RWPE2 (cell line): Measurements from ENCODE around the gene ADGRB3.

Source experiments
- ATAC-seq: fragments of 200-7000 bp; cut with Tn5 transposase; 3 replicates; pipeline ENCODE4 v1.9.1; 2021; ENCODE audit warnings: low read depth
- DNase-seq: peaks from one replicate; pipeline ENCODE4 v3.0.0-alpha.2; 2020; ENCODE audit warnings: low spot score
- H3K27ac ChIP-seq: fragments of 450-650 bp; 2 replicates; pipeline ENCODE4 v1.5.1; 2017; ENCODE audit warnings: mild to moderate bottlenecking; ENCODE audit not compliant: poor library complexity, severe bottlenecking
- H3K27me3 ChIP-seq: fragments of 250-450 bp; sonication (Bioruptor Pico); 2 replicates; pipeline ENCODE4 v1.5.1; 2021; ENCODE audit warnings: mild to moderate bottlenecking, moderate library complexity; ENCODE audit not compliant: insufficient read depth, poor library complexity, severe bottlenecking
- H3K36me3 ChIP-seq: fragments of 250-450 bp; sonication (Bioruptor Pico); 2 replicates; pipeline ENCODE4 v1.5.1; 2020; ENCODE audit warnings: low read depth, mild to moderate bottlenecking, moderate library complexity
- H3K4me1 ChIP-seq: fragments of 250-450 bp; sonication (Bioruptor Pico); 2 replicates; pipeline ENCODE4 v1.5.1; 2021; ENCODE audit warnings: mild to moderate bottlenecking, moderate library complexity; ENCODE audit not compliant: insufficient read depth, poor library complexity, severe bottlenecking
- H3K4me3 ChIP-seq: fragments of 250-450 bp; sonication (Bioruptor Pico); 2 replicates; pipeline ENCODE4 v1.5.1; 2021; ENCODE audit warnings: mild to moderate bottlenecking, moderate library complexity; ENCODE audit not compliant: severe bottlenecking
- H3K9me3 ChIP-seq: fragments of 250-450 bp; sonication (Bioruptor Pico); 2 replicates; pipeline ENCODE4 v1.5.1; 2021; ENCODE audit warnings: mild to moderate bottlenecking, moderate library complexity; ENCODE audit not compliant: severe bottlenecking
- CTCF ChIP-seq: fragments of 450-650 bp; IDR thresholded peaks from one replicate; pipeline ENCODE4 v1.5.1; 2017; ENCODE audit warnings: mild to moderate bottlenecking, moderate library complexity; ENCODE audit not compliant: poor library complexity, severe bottlenecking

Gene ADGRB3

GRCh38 chr6:69263297-69263696 lies 628.2 kb downstream of the ADGRB3 start:
- H3K27me3 ChIP-seq: peaks cover 14% of the 10 kb centered on the region
- H3K27ac ChIP-seq: no peak overlapping the region
- H3K4me3 ChIP-seq: no peak overlapping the region
- DNase-seq (no peak), ATAC-seq (no peak)
- no peaks in the 10 kb centered on the region for H3K4me1 ChIP-seq
- no peaks in the 10 kb centered on the region for H3K9me3 ChIP-seq
- no peaks in the 10 kb centered on the region for H3K36me3 ChIP-seq
- no peak for TF ChIP-seq CTCF

- Histone ChIP-seq H3K27ac (no peak overlapping the region), H3K4me1 (no peaks in the 10 kb centered on the region), H3K36me3 (no peaks in the 10 kb centered on the region), H3K4me3 (no peak overlapping the region), H3K27me3 (peaks cover 17% of the 10 kb centered on the region), H3K9me3 (no peaks in the 10 kb centered on the region)
- no peak for TF ChIP-seq CTCF
- no peak for DNase-seq
- no peak for ATAC-seq
Measured at GRCh38 chr6:69265090-69265489, 630.0 kb downstream of the ADGRB3 start.

GRCh38 chr6:69265706-69266105 lies 630.6 kb downstream of the ADGRB3 start:
- Histone ChIP-seq H3K27me3 (peaks cover 17% of the 10 kb centered on the region), H3K36me3 (no peaks in the 10 kb centered on the region), H3K4me1 (no peaks in the 10 kb centered on the region), H3K27ac (no peak overlapping the region), H3K4me3 (no peak overlapping the region), H3K9me3 (no peaks in the 10 kb centered on the region)
- TF ChIP-seq CTCF: no peak
- ATAC-seq (no peak), DNase-seq (no peak)

GRCh38 chr6:69276204-69276603 lies 641.1 kb downstream of the ADGRB3 start:
- no peaks in the 10 kb centered on the region for H3K9me3 ChIP-seq
- no peaks in the 10 kb centered on the region for H3K4me1 ChIP-seq
- H3K4me3 ChIP-seq: no peak overlapping the region
- TF ChIP-seq CTCF: no peak
- no peak for DNase-seq
- H3K27ac ChIP-seq: no peak overlapping the region
- no peaks in the 10 kb centered on the region for H3K27me3 ChIP-seq
- no peaks in the 10 kb centered on the region for H3K36me3 ChIP-seq
- no peak for ATAC-seq

- Histone ChIP-seq H3K9me3 (no peaks in the 10 kb centered on the region), H3K27ac (no peak overlapping the region), H3K4me3 (no peak overlapping the region), H3K27me3 (no peaks in the 10 kb centered on the region), H3K36me3 (no peaks in the 10 kb centered on the region), H3K4me1 (no peaks in the 10 kb centered on the region)
- DNase-seq: no peak
- ATAC-seq: no peak
- TF ChIP-seq CTCF: no peak
Measured at GRCh38 chr6:69279805-69280204, 644.7 kb downstream of the ADGRB3 start.
